Activated gamma-delta T cell treated with anti-CD3 and anti-CD28 coated beads, Interleukin-2, amount 50 U/mL, for 16 hours (primary cell): ENCODE data around the gene CTPS1.

Experiments
- DNase-seq: peaks from one replicate; pipeline ENCODE4 v3.0.0-alpha.2; 2020; ENCODE audit warnings: low read depth

CTPS1 gene

GRCh38 chr1:41024953-41025352 is 45.5 kb downstream of the CTPS1 start:
- no peak for DNase-seq

GRCh38 chr1:41025979-41026819 is 46.7 kb downstream of the CTPS1 start:
- no peak for DNase-seq

DNA sequence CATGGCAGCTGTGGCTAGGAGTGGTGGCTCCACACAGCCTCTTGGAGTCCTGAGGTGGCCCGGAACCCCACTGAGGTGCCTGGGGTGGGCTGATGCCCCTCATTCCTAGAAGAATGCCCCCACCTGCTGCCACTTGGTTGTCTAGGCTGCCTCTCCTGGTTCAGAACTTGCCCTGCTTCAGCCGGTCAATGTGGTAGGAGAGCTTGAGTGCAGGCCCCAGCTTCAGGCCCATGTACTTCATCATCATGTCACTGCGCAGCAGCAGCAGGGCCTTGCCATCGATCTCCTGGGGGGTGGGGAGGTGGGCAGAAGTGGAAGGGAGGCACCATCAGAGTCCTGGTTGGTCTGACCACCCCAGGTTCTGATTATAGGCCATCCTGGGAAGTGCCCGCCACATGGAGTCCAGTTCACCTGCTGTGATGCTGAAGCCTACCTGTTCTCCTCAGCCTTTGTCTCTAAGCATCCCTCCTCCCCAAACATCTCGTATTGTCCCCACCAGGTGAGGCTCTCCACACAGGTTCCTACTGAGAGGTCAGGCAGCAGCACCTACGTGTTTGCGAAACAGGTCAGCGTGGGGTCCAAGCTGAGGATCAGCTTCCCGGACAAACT is 48.6 kb downstream of the CTPS1 start:
- no peak for DNase-seq

GRCh38 chr1:41030872-41031616 is 51.5 kb downstream of the CTPS1 start:
- no peak for DNase-seq

GRCh38 chr1:41032147-41032546 is 52.7 kb downstream of the CTPS1 start:
- DNase-seq = no peak

DNA sequence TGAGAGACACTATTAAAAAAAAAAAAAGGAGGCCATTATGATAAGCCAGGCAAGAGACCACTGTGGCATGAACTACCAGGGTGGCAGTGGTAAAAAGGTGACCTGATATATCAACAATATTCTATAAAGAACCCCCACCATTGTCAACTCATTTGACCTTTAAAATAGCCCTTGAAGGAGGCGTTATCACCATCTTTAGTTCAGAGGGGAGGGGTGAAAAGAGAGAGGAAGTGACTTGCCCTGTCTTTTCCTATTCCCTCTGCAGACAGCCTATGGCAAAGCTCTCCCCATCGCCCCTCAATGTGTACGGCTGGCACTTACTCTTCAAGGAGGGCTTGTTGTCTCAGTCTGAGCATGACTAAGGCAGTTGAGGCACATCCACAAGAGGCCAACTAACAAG is 53.8 kb downstream of the CTPS1 start:
- no peak for DNase-seq

- DNase-seq = no peak
Measured at GRCh38 chr1:41037116-41037903, 57.8 kb downstream of the CTPS1 start.

GRCh38 chr1:41038110-41038509 is 58.6 kb downstream of the CTPS1 start:
- no peak for DNase-seq

- DNase-seq = no peak
Measured at GRCh38 chr1:41041614-41042270, 62.2 kb downstream of the CTPS1 start.

DNA sequence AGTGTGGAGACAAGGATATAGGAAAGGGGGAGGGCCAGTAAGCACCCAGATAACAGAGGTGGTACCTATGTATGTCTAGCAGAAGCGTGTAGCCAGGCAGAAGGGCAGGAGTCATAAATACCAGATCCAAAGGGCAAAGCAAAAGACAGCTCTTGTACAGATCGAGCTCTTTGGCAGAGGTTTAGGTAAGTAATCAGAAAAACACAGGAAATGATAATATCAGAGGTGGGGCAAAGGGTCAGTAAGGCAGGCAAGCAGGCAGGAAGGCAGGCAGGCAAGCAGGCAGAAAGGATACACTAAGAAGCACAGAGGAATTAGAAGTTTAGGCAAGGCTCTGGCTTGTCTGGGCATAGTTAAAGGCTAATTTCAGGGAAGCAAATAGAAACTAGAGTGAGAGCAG is 64.7 kb downstream of the CTPS1 start:
- DNase-seq = no peak

DNA sequence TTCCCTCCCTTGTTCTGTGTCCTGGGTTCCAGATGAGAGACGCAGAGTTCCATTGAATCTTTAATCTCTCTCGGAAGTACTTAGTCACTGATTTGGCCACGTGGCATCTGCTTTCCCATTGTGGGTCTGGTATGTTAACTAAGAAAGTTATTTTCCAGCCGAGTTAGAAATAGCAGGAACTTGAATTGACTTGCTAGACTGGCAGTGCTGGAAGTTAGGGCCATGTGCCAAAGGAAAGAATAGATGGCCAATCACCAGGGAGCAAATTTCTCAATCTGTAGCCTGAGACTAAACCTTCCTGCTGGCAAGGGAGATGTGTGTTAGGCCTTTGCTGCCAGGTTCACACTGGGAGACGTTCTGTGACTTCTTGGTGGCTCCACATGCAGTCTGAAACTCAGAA is 66.2 kb downstream of the CTPS1 start:
- DNase-seq = no peak

DNA sequence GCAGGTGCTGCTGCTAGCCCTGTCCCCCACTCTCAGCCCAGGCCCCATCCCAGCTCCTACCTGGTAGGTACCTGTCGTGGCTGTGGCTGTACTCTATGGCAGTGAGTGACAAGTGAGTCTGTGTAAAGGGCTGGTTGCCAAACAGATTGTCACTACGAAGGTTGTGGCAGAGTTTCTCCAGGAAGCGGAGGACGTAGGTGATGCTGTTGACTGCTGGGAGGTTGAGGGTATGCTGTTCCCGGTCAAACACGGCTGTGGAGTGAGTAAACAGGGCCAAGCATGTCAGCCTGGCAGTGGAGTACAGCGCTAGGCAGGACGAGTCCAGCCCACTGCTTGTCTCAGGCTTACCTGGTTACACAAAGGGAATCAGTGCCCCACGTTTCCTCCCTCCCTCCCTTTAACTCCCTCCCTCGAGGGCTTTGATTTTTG is 66.9 kb downstream of the CTPS1 start:
- no peak for DNase-seq

DNA sequence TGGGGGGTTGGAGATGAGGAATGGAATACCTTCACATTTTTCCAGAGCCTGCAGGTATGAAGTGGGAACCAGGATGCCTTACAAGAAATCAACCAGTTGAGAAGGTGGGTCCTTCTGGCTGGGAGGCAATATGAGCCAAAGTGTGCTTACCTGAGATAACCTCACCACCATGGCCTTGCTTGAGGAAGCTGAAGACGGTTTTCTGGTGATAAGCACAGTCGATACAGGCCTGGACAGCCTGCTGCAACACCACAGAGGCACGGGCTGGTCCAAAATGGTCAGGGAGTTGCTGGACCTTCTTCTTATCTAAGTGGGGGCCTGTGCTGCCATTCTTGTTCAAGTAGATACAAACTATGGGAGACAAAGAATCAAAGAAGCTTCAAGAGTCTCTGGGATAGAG is 69.0 kb downstream of the CTPS1 start:
- no peak for DNase-seq

DNA sequence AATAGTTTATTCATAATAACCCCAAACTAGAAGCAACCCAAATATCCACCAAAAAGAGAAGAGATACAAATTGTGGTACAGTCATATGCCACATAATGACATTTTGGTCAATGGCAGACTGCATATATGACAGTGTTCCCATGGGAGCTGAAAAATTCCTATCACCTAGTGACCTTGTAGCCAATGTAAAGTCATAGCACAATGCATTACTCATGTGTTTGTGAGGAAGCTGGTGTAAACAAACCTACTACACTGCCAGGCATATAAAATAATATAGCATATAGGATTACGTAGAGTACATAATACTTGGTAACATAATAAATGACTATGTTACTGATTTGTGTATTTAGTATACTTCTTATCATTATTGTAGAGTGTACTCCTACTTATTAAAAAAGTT is 71.5 kb downstream of the CTPS1 start:
- no peak for DNase-seq

DNA sequence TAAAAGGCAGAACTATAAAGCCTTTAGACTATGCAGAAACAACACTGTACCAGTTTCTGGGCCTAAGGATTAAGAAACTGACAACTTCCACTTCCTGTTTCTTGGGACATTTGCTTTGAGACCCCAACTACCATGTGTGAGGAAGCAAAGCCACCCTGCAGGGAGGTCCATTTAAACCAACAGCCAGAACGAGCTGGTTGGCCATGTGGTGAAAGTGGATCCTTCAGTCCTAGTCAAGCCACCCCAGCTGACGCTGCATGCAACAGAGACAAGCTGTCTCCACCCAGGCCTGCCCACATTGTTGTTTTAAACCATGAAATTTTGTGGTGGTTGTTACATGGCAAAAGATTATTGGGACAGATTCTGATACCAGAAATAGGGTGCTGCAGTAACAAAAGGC is 73.8 kb downstream of the CTPS1 start:
- DNase-seq = no peak

- no peak for DNase-seq
Measured at GRCh38 chr1:41056907-41057306, 77.4 kb downstream of the CTPS1 start.
